Left renal cortex interstitium (tissue), 4 donors: ENCODE results near the gene NSD2. TPM values are rescaled to one million over a fixed set of nuclear protein-coding genes. Genes with fewer than 3 reads are reported as not detected.
"Not testable (repeated sequence)": the region's sequence is repeated elsewhere in the genome, so short reads cannot be mapped to it uniquely, and the experiment has no call there.

Experiments
- DNase-seq, 4 donors: peaks; one replicate each; pipeline ENCODE4 v3.0.0-alpha.2; 2013; ENCODE audit warnings: low read depth in 4 of 4, low spot score in 2 of 4, missing footprints in 1 of 4
- polyA plus RNA-seq, 4 donors: library from polyadenylated mRNA; unstranded; fragments of 120-200 nt; gene quantifications; one replicate each; pipeline ENCODE4 v1.2.1, GENCODE V29; 2013; ENCODE audit not compliant: insufficient read length in 4 of 4

The NSD2 gene
- polyA plus RNA-seq, 4 donors = 64.6 to 91.3 (median 75.4) TPM

GRCh38 chr4:1895971-1896657 lies 24.9 kb downstream of the NSD2 start:
- no peak for DNase-seq

- DNase-seq = no peak
Measured at GRCh38 chr4:1896658-1896991, 25.4 kb downstream of the NSD2 start.

GRCh38 chr4:1898007-1898406 lies 26.8 kb downstream of the NSD2 start:
- DNase-seq = no peak

GRCh38 chr4:1898681-1899080 lies 27.5 kb downstream of the NSD2 start:
- DNase-seq = no peak

- DNase-seq = peak; percentile 41 to 46 (median 44)
Measured at GRCh38 chr4:1899149-1900086, 28.2 kb downstream of the NSD2 start.

GRCh38 chr4:1900087-1900433 lies 28.9 kb downstream of the NSD2 start:
- no peak for DNase-seq

- no peak for DNase-seq
Measured at GRCh38 chr4:1900624-1901023, 29.4 kb downstream of the NSD2 start.

GRCh38 chr4:1901127-1901526 lies 29.9 kb downstream of the NSD2 start:
- DNase-seq = no peak

- no peak for DNase-seq
Measured at GRCh38 chr4:1902243-1902642, 31.1 kb downstream of the NSD2 start.

- no peak for DNase-seq
Measured at GRCh38 chr4:1903035-1903434, 31.8 kb downstream of the NSD2 start.

- DNase-seq = no peak
Measured at GRCh38 chr4:1904042-1904441, 32.8 kb downstream of the NSD2 start.

- no peak for DNase-seq
Measured at GRCh38 chr4:1907848-1908525, 36.8 kb downstream of the NSD2 start.

- not testable (repeated sequence) for DNase-seq
Measured at GRCh38 chr4:1909696-1910095, 38.5 kb downstream of the NSD2 start.

GRCh38 chr4:1910643-1911042 lies 39.5 kb downstream of the NSD2 start:
- peak in 2 of 4 donors; percentile 28 to 56 for DNase-seq

- not testable (repeated sequence) for DNase-seq
Measured at GRCh38 chr4:1911316-1911715, 40.1 kb downstream of the NSD2 start.

GRCh38 chr4:1922821-1923220 lies 51.6 kb downstream of the NSD2 start:
- DNase-seq = no peak

- no peak for DNase-seq
Measured at GRCh38 chr4:1927675-1928074, 56.5 kb downstream of the NSD2 start.

- DNase-seq = no peak
Measured at GRCh38 chr4:1928356-1929239, 57.4 kb downstream of the NSD2 start.

GRCh38 chr4:1932736-1933135 lies 61.5 kb downstream of the NSD2 start:
- no peak for DNase-seq

- no peak for DNase-seq
Measured at GRCh38 chr4:1933700-1934099, 62.5 kb downstream of the NSD2 start.
